Endothelial cell of umbilical vein (primary cell): ENCODE measurements around the gene RNF157. TPM values are rescaled to one million over a fixed set of nuclear protein-coding genes. Genes with fewer than 3 reads are reported as not detected.

Source experiments
- BruUV-seq: library from RNA; stranded (reverse); fragments of 400-500 nt; replicated peaks from 2 replicates; lab custom pipeline; 2021; lab: Mats Ljungman, UMichigan
- CTCF ChIA-PET: fragments of 300-600, 350-600 bp; sonication (Branson Sonifier 250); formaldehyde crosslinking; loops from one replicate; lab custom pipeline; 2021; ENCODE audit warnings: antibody characterized with exemption, inconsistent platforms; lab: Charles Lee
- POLR2A ChIA-PET: fragments of 300-600, 350-600 bp; sonication (Branson Sonifier 250); formaldehyde crosslinking; loops from one replicate; lab custom pipeline; 2021; ENCODE audit warnings: antibody characterized with exemption, inconsistent platforms; lab: Charles Lee
- DNase-seq: peaks from one replicate; pipeline ENCODE4 v3.0.0-alpha.2; 2011; ENCODE audit warnings: low read depth, low spot score
- FAIRE-seq: peaks from 2 replicates; lab custom pipeline; 2011; peaks lifted over from hg19 to GRCh38; lab: Jason Lieb, UNC
- H2AFZ ChIP-seq: 2 replicates; pipeline ENCODE4 v1.6.0; 2012; ENCODE audit warnings: low read depth, low read length, control low read depth, inconsistent platforms
- H3K27ac ChIP-seq: 2 replicates; pipeline ENCODE4 v1.5.1; 2011; ENCODE audit warnings: low read depth, mild to moderate bottlenecking, control low read depth, low read length, moderate library complexity; ENCODE audit not compliant: insufficient read depth
- H3K27me3 ChIP-seq, 2 experiments: 2 replicates each; pipeline versions ENCODE4 v1.6.0 to v1.6.1; 2011; ENCODE audit warnings: low read length in 2 of 2, mixed read lengths in 1 of 2; ENCODE audit not compliant: control insufficient read depth in 2 of 2, insufficient read depth in 2 of 2
- H3K36me3 ChIP-seq, 2 experiments: 2 replicates in 1 of 2; 3 replicates in 1 of 2; pipeline ENCODE4 v1.5.1; 2011; ENCODE audit warnings: low read length in 2 of 2, mild to moderate bottlenecking in 1 of 2, moderate library complexity in 1 of 2; ENCODE audit not compliant: control insufficient read depth in 2 of 2, insufficient read depth in 2 of 2; ENCODE audit errors: extremely low read depth in 1 of 2
- H3K4me1 ChIP-seq: 3 replicates; pipeline ENCODE4 v1.5.1; 2011; ENCODE audit warnings: mild to moderate bottlenecking, low read length; ENCODE audit not compliant: control insufficient read depth, insufficient read depth; ENCODE audit errors: extremely low read depth
- H3K4me2 ChIP-seq: 2 replicates; pipeline ENCODE4 v1.6.1; 2011; ENCODE audit warnings: low read length, control low read depth, mixed read lengths; ENCODE audit not compliant: insufficient read depth
- H3K4me3 ChIP-seq, 3 experiments: fragments of 200-600 bp in 1 of 3; sonication (generic), shearing (Covaris generic) in 1 of 3; replicated peaks in 1 of 3; 2 replicates each; pipeline ENCODE4 v1.5.1; 2011 to 2016; ENCODE audit warnings: control low read depth in 3 of 3, low read length in 3 of 3, mild to moderate bottlenecking in 2 of 3, inconsistent platforms in 1 of 3, low read depth in 1 of 3, moderate library complexity in 1 of 3; ENCODE audit not compliant: insufficient read depth in 1 of 3
- H3K79me2 ChIP-seq: 2 replicates; pipeline ENCODE4 v1.6.0; 2012; ENCODE audit warnings: low read length, inconsistent platforms; ENCODE audit not compliant: control insufficient read depth, insufficient read depth
- H3K9ac ChIP-seq: replicated peaks from 2 replicates; pipeline ENCODE3; 2011; ENCODE audit warnings: low read length, control low read depth; ENCODE audit not compliant: insufficient read depth; ENCODE audit errors: extremely low read depth
- H3K9me1 ChIP-seq: replicated peaks from 3 replicates; pipeline ENCODE4 v1.6.0; 2011; ENCODE audit warnings: mild to moderate bottlenecking, low read length; ENCODE audit not compliant: control insufficient read depth, insufficient read depth; ENCODE audit errors: extremely low read depth
- H3K9me3 ChIP-seq: replicated peaks from 2 replicates; pipeline ENCODE4 v1.5.1; 2012; ENCODE audit warnings: low read length, inconsistent platforms; ENCODE audit not compliant: control insufficient read depth, insufficient read depth
- H4K20me1 ChIP-seq: replicated peaks from 2 replicates; pipeline ENCODE3; 2011; ENCODE audit warnings: mild to moderate bottlenecking, low read length; ENCODE audit not compliant: control insufficient read depth, insufficient read depth; ENCODE audit errors: extremely low read depth
- EZH2 ChIP-seq: IDR thresholded peaks from 2 replicates; pipeline ENCODE4 v1.6.1; 2012; ENCODE audit warnings: borderline replicate concordance, low read depth, mild to moderate bottlenecking, moderate library complexity, low read length, inconsistent platforms; ENCODE audit not compliant: severe bottlenecking
- FOS ChIP-seq: IDR thresholded peaks from 2 replicates; pipeline ENCODE4 v1.6.1; 2011; ENCODE audit warnings: mild to moderate bottlenecking, low read length, moderate library complexity, borderline replicate concordance; ENCODE audit not compliant: insufficient read depth
- GATA2 ChIP-seq: IDR thresholded peaks from 2 replicates; pipeline ENCODE4 v1.7.0; 2011; ENCODE audit warnings: low read depth, mild to moderate bottlenecking, moderate library complexity, mixed read lengths, low read length; ENCODE audit not compliant: insufficient read length, insufficient read depth
- JUN ChIP-seq: IDR thresholded peaks from 2 replicates; pipeline ENCODE4 v1.6.1; 2011; ENCODE audit warnings: borderline replicate concordance, low read depth; ENCODE audit not compliant: insufficient read length, insufficient read depth
- MYC ChIP-seq: IDR thresholded peaks from one replicate; pipeline ENCODE4 v1.6.1; 2011; ENCODE audit warnings: mild to moderate bottlenecking, low read depth, low read length
- POLR2A ChIP-seq: IDR thresholded peaks from 2 replicates; pipeline ENCODE4 v1.6.1; 2012; ENCODE audit warnings: low read depth, mild to moderate bottlenecking, control low read depth, low read length
- dilution Hi-C: fragments of 300-500 bp; cut with MboI; formaldehyde crosslinking; loops from one replicate; pipeline ENCODE4 v1.15.0; 2019; ENCODE audit warnings: low sequenced_read_pairs; ENCODE audit not compliant: extremely low pct_ligation_motif_present
- intact Hi-C: fragments of 100-400 bp; cut with micrococcal nuclease; formaldehyde crosslinking; loops from one replicate; pipeline ENCODE4 v1.10.0; 2022
- polyA plus RNA-seq, 4 experiments: library from polyadenylated mRNA; depleted of rRNA in 3 of 4; stranded (reverse) in 3 of 4; unstranded in 1 of 4; fragments of >200 nt; gene quantifications; 2 replicates each; pipeline versions ENCODE4 v1.2.1 to v1.2.3, GENCODE V29; 2011 to 2012; ENCODE audit warnings: missing spikeins in 1 of 4
- total RNA-seq: library from RNA; stranded (reverse); gene quantifications from 2 replicates; pipeline ENCODE4 v1.2.3, GENCODE V29; 2021
- TF ChIP-seq, protein P1 (sequence below): IDR thresholded peaks from 2 replicates; pipeline ENCODE4 v1.6.1; 2011; ENCODE audit not compliant: insufficient read depth, insufficient read length
- TF ChIP-seq, protein P2 (sequence below), 2 donors: IDR thresholded peaks; 1 replicate in 1 of 2; 2 replicates in 1 of 2; pipeline ENCODE4 v1.5.1; 2011; ENCODE audit warnings: low read length in 2 of 2, mild to moderate bottlenecking in 2 of 2, moderate library complexity in 2 of 2, control low read depth in 1 of 2, inconsistent platforms in 1 of 2, low read depth in 1 of 2; ENCODE audit not compliant: insufficient read depth in 1 of 2; ENCODE audit errors: extremely low read depth in 1 of 2

Gene RNF157
- total and polyA plus RNA-seq, 2 donors (not counting 3 experiments of a cell fraction or from before 2014, with no cell fraction given) = 0.07 to 0.86 TPM

DNA sequence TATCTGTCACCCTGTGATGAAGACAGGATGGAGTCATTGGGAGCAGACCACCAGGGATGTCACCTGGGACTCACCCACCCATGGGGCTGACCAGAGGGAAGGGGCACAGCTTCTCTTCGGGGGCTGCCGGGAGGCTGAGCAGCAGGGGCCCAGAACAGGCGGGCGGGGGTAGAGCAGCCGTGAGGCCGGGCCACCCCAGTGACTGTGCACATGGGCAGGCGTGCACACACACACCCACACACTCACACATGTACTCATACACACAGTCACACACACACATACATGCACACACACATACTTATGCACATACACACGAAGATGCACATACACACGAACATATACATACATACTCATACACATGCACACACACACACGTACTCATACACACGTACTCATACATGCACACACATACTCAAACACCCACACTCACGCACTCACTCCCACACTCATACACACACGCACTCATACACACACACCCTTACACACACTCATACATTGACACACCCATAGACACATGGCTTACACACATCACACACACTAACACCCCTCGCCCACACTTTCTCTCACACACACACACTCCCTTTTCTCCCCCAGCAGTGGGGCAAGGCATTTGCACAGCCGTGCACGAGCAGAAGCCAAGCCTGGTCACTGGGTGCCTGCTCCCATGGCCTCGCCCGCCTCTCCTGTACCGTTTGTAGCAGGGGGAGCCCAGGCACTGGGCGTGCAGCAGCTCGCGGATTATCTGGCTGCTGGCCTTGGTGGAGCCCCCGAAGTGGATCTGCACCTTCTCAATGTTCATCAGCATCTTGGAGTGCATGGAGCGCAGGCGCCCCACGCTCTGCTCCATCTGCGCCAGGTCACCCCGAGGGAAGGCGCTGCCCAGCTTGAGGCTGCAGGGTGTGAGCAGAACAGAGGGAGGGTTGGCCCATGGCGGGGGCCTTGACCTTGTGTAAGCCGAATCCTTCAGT lies 37.3 kb upstream of the RNF157 start:
- Histone ChIP-seq H3K79me2 (no peaks in the 10 kb centered on the region), H3K4me3 (no peak overlapping the region), H3K4me1 (no peaks in the 10 kb centered on the region), H4K20me1 (no peaks in the 10 kb centered on the region), H3K9me1 (no peaks in the 10 kb centered on the region), H3K9ac (no peak overlapping the region), H3K27ac (no peak overlapping the region), H2AFZ (no peak overlapping the region), H3K4me2 (no peak overlapping the region), H3K9me3 (no peaks in the 10 kb centered on the region), H3K36me3 (peaks cover 0 to 2% of the 10 kb centered on the region in 2 experiments), H3K27me3 (no peaks in the 10 kb centered on the region)
- no peak for DNase-seq
- POLR2A ChIA-PET = interaction anchor here (2.0 kb wide), 1 partner anchor 156 kb away, joined by 5 read pairs; no protein-coding TSS in a partner anchor
- BruUV-seq = no TSS peak
- TF ChIP-seq EZH2 (no peak), MYC (no peak), POLR2A (no peak), GATA2 (no peak), JUN (no peak), FOS (no peak)
- TF ChIP-seq, protein P1, sequence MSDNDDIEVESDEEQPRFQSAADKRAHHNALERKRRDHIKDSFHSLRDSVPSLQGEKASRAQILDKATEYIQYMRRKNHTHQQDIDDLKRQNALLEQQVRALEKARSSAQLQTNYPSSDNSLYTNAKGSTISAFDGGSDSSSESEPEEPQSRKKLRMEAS = no peak
- TF ChIP-seq, protein P2, sequence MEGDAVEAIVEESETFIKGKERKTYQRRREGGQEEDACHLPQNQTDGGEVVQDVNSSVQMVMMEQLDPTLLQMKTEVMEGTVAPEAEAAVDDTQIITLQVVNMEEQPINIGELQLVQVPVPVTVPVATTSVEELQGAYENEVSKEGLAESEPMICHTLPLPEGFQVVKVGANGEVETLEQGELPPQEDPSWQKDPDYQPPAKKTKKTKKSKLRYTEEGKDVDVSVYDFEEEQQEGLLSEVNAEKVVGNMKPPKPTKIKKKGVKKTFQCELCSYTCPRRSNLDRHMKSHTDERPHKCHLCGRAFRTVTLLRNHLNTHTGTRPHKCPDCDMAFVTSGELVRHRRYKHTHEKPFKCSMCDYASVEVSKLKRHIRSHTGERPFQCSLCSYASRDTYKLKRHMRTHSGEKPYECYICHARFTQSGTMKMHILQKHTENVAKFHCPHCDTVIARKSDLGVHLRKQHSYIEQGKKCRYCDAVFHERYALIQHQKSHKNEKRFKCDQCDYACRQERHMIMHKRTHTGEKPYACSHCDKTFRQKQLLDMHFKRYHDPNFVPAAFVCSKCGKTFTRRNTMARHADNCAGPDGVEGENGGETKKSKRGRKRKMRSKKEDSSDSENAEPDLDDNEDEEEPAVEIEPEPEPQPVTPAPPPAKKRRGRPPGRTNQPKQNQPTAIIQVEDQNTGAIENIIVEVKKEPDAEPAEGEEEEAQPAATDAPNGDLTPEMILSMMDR (IDR thresholded peaks at IDR 0.05; ENCODE audit: extremely low read depth in 1 of 2, insufficient read depth in 1 of 2, low read depth in 1 of 2, low read length in 2 of 2) = no peak
- dilution Hi-C loops (no loop called here), intact Hi-C loops (loop anchor here (2.0 to 10.0 kb wide), 3 partner anchors 29 to 263 kb away; no protein-coding TSS in a partner anchor)
- CTCF ChIA-PET = interaction anchor here (1.3 to 14.1 kb wide), 4 partner anchors 11 to 156 kb away, joined by 5 to 320 read pairs (median 84); no protein-coding TSS in a partner anchor
- FAIRE-seq = no peak
